H9 (cell line): ENCODE data around the gene CHD9NB. TPM values are rescaled to one million over a fixed set of nuclear protein-coding genes. Genes with fewer than 3 reads are reported as not detected.

ENCODE experiments used
- DNase-seq: peaks from one replicate; pipeline ENCODE4 v3.0.0-alpha.2; 2017
- H2AFZ ChIP-seq: one replicate; pipeline ENCODE4 v1.6.1; 2013; ENCODE audit warnings: mild to moderate bottlenecking, low read length, control low read depth, moderate library complexity
- H2AK5ac ChIP-seq: 2 replicates; pipeline ENCODE4 v1.6.1; 2013; ENCODE audit warnings: low read length, control low read depth, mixed read lengths; ENCODE audit not compliant: insufficient read length
- H2BK120ac ChIP-seq: one replicate; pipeline ENCODE4 v1.6.1; 2013; ENCODE audit warnings: low read depth, mild to moderate bottlenecking, low read length, control low read depth, inconsistent platforms; ENCODE audit not compliant: poor library complexity, severe bottlenecking
- H2BK12ac ChIP-seq: 2 replicates; pipeline ENCODE4 v1.6.1; 2013; ENCODE audit warnings: low read length, control low read depth, mixed read lengths, low read depth; ENCODE audit not compliant: insufficient read length
- H2BK15ac ChIP-seq: 2 replicates; pipeline ENCODE4 v1.6.1; 2013; ENCODE audit warnings: low read depth, low read length, control low read depth
- H2BK20ac ChIP-seq: one replicate; pipeline ENCODE4 v1.6.1; 2013; ENCODE audit warnings: low read depth, mild to moderate bottlenecking, low read length, control low read depth, inconsistent platforms; ENCODE audit not compliant: poor library complexity, severe bottlenecking
- H2BK5ac ChIP-seq: 2 replicates; pipeline ENCODE4 v1.6.1; 2013; ENCODE audit warnings: low read length, control low read depth, mixed read lengths; ENCODE audit not compliant: insufficient read length
- H3K14ac ChIP-seq: 2 replicates; pipeline ENCODE4 v1.6.1; 2013; ENCODE audit warnings: low read length, control low read depth; ENCODE audit not compliant: insufficient read depth
- H3K18ac ChIP-seq: 2 replicates; pipeline ENCODE4 v1.6.1; 2013; ENCODE audit warnings: low read depth, mild to moderate bottlenecking, mixed read lengths, low read length, control low read depth; ENCODE audit not compliant: insufficient read length
- H3K23ac ChIP-seq: 2 replicates; pipeline ENCODE4 v1.6.1; 2013; ENCODE audit warnings: low read length, control low read depth, mixed read lengths, low read depth; ENCODE audit not compliant: insufficient read length
- H3K23me2 ChIP-seq: 2 replicates; pipeline ENCODE4 v1.6.1; 2013; ENCODE audit warnings: low read depth, mild to moderate bottlenecking, mixed read lengths, low read length, control low read depth; ENCODE audit not compliant: insufficient read length, poor library complexity, severe bottlenecking
- H3K27ac ChIP-seq: 2 replicates; pipeline ENCODE4 v1.5.1; 2013; ENCODE audit warnings: low read length, control low read depth, mixed read lengths, low read depth; ENCODE audit not compliant: insufficient read length
- H3K27me3 ChIP-seq: 2 replicates; pipeline ENCODE4 v1.6.1; 2013; ENCODE audit warnings: low read length, control low read depth, inconsistent platforms; ENCODE audit not compliant: insufficient read depth
- H3K4ac ChIP-seq: 2 replicates; pipeline ENCODE4 v1.6.1; 2013; ENCODE audit warnings: low read depth, mild to moderate bottlenecking, control low read depth, inconsistent platforms, low read length, moderate library complexity
- H3K4me1 ChIP-seq: 2 replicates; pipeline ENCODE4 v1.6.1; 2013; ENCODE audit warnings: low read length, control low read depth, inconsistent platforms; ENCODE audit not compliant: insufficient read depth
- H3K4me2 ChIP-seq: 2 replicates; pipeline ENCODE4 v1.6.1; 2013; ENCODE audit warnings: low read length, control low read depth, mixed read lengths; ENCODE audit not compliant: insufficient read length, insufficient read depth
- H3K56ac ChIP-seq: 2 replicates; pipeline ENCODE4 v1.6.1; 2013; ENCODE audit warnings: low read depth, mild to moderate bottlenecking, mixed read lengths, low read length, control low read depth; ENCODE audit not compliant: insufficient read length
- H3K79me1 ChIP-seq: 2 replicates; pipeline ENCODE4 v1.6.1; 2013; ENCODE audit warnings: low read depth, mild to moderate bottlenecking, moderate library complexity, low read length, control low read depth, inconsistent platforms; ENCODE audit not compliant: insufficient read depth, poor library complexity, severe bottlenecking
- H3K79me2 ChIP-seq: 2 replicates; pipeline ENCODE4 v1.6.1; 2013; ENCODE audit warnings: low read length, control low read depth, inconsistent platforms; ENCODE audit not compliant: insufficient read depth
- H3K9ac ChIP-seq: 2 replicates; pipeline ENCODE4 v1.6.1; 2013; ENCODE audit warnings: low read length, control low read depth, mixed read lengths; ENCODE audit not compliant: insufficient read length; ENCODE audit errors: extremely low read depth
- H3K9me3 ChIP-seq: one replicate; pipeline ENCODE4 v1.6.1; 2013; ENCODE audit warnings: low read depth, low read length, inconsistent platforms; ENCODE audit not compliant: control insufficient read depth
- H3T11ph ChIP-seq: one replicate; pipeline ENCODE4 v1.6.1; 2013; ENCODE audit warnings: mild to moderate bottlenecking, low read length, control low read depth, inconsistent platforms
- H4K20me1 ChIP-seq: one replicate; pipeline ENCODE4 v1.6.1; 2013; ENCODE audit not compliant: control insufficient read depth, insufficient read length, insufficient read depth
- H4K5ac ChIP-seq: 2 replicates; pipeline ENCODE4 v1.6.1; 2013; ENCODE audit warnings: low read depth, mild to moderate bottlenecking, mixed read lengths, low read length, control low read depth; ENCODE audit not compliant: insufficient read length
- H4K8ac ChIP-seq: replicated peaks from 2 replicates; pipeline ENCODE4 v1.6.1; 2013; ENCODE audit warnings: low read length, control low read depth, mixed read lengths, low read depth; ENCODE audit not compliant: insufficient read length
- H4K91ac ChIP-seq: 2 replicates; pipeline ENCODE4 v1.6.1; 2013; ENCODE audit warnings: low read depth, mild to moderate bottlenecking, moderate library complexity, mixed read lengths, low read length, control low read depth; ENCODE audit not compliant: insufficient read length
- H3K27ac Mint-ChIP-seq, 3 experiments: 2 replicates in 2 of 3; 3 replicates in 1 of 3; pipeline ENCODE4 v1.8.0; 2020 to 2021; ENCODE audit warnings: mixed read lengths in 3 of 3, mild to moderate bottlenecking in 1 of 3, moderate library complexity in 1 of 3
- H3K27me3 Mint-ChIP-seq: 2 replicates; pipeline ENCODE4 v1.8.0; 2021; ENCODE audit warnings: low read depth, mild to moderate bottlenecking, moderate library complexity, mixed read lengths
- H3K36me3 Mint-ChIP-seq, 3 experiments: 2 replicates in 2 of 3; 3 replicates in 1 of 3; pipeline ENCODE4 v1.8.0; 2020 to 2021; ENCODE audit warnings: low read depth in 3 of 3, mixed read lengths in 3 of 3; ENCODE audit not compliant: insufficient read depth in 1 of 3
- H3K4me1 Mint-ChIP-seq, 2 experiments: 2 replicates each; pipeline ENCODE4 v1.8.0; 2020; ENCODE audit warnings: mixed read lengths in 2 of 2
- H3K4me3 Mint-ChIP-seq, 2 experiments: 2 replicates in 1 of 2; 3 replicates in 1 of 2; pipeline ENCODE4 v1.8.0; 2020 to 2021; ENCODE audit warnings: mild to moderate bottlenecking in 2 of 2, mixed read lengths in 2 of 2, moderate library complexity in 1 of 2
- H3K9me3 Mint-ChIP-seq, 2 experiments: 2 replicates in 1 of 2; 3 replicates in 1 of 2; pipeline ENCODE4 v1.8.0; 2020; ENCODE audit warnings: mild to moderate bottlenecking in 2 of 2, mixed read lengths in 2 of 2, moderate library complexity in 1 of 2
- CTCF ChIP-seq: fragments of 200-600 bp; sonication (generic); conservative IDR thresholded peaks from 3 replicates; pipeline ENCODE4 v1.8.0; 2021; ENCODE audit warnings: antibody characterized with exemption, mild to moderate bottlenecking
- WGBS: extraction: QIAGEN DNeasy Blood & Tissue Kit; methylation state at CpG from one replicate; pipeline ENCODE4 v1.1.7; 2013; ENCODE audit warnings: missing lambda C conversion rate, low lambda C conversion rate, mixed read lengths; ENCODE audit not compliant: insufficient read length; ENCODE audit errors: extremely low coverage; 5-methylcytosine and 5-hydroxymethylcytosine counted together
- total RNA-seq: library from RNA; stranded (reverse); gene quantifications from 2 replicates; pipeline ENCODE4 v1.2.1, GENCODE V29; 2021

Gene CHD9NB
- total RNA-seq, 1 experiment from 2014 or later: 3.3 TPM

GRCh38 chr16:53092284-53092683, 39.6 kb upstream of the CHD9NB start:
- Histone ChIP-seq H3K4me1 (peaks cover 18% of the 10 kb centered on the region; the same call in 1 of the 2 replicates), H4K91ac (no peak overlapping the region), H3K27me3 (no peaks in the 10 kb centered on the region), H3K79me2 (no peaks in the 10 kb centered on the region), H4K8ac (no peak overlapping the region), H3K14ac (no peak overlapping the region), H3K9ac (no peak overlapping the region), H3K27ac (no peak overlapping the region), H3K23ac (no peak overlapping the region), H3K56ac (no peak overlapping the region), H3K79me1 (no peaks in the 10 kb centered on the region), H2AK5ac (no peak overlapping the region), H2AFZ (no peak overlapping the region), H3K18ac (no peak overlapping the region), H3K4ac (no peak overlapping the region), H2BK5ac (no peak overlapping the region), H4K5ac (no peak overlapping the region), H3K23me2 (no peaks in the 10 kb centered on the region), H2BK20ac (no peak overlapping the region), H2BK12ac (no peak overlapping the region), H4K20me1 (no peaks in the 10 kb centered on the region), H3K4me2 (peak overlapping the region; percentile 23), H2BK120ac (no peak overlapping the region), H3T11ph (no peak overlapping the region), H3K9me3 (no peaks in the 10 kb centered on the region), H2BK15ac (no peak overlapping the region)
- no peaks in the 10 kb centered on the region for H3K27me3 Mint-ChIP-seq
- TF ChIP-seq CTCF: no peak
- no peaks in the 10 kb centered on the region for H3K9me3 Mint-ChIP-seq
- WGBS: no CpG with 5 or more reads among the region's 2 CpGs
- H3K36me3 Mint-ChIP-seq: peaks cover 2 to 9% (median 4%) of the 10 kb centered on the region in 3 experiments; a peak in 5 of 7 replicates
- H3K4me3 Mint-ChIP-seq: peak overlapping the region in 1 of 2 experiments; percentile 63; a peak in 2 of 5 replicates
- no peak for DNase-seq
- H3K4me1 Mint-ChIP-seq: peaks cover 54 to 64% of the 10 kb centered on the region in 2 experiments
- peak overlapping the region; percentile 85 to 99 (median 89) for H3K27ac Mint-ChIP-seq
